ENCODE data around the gene FGF12.

GRCh38 chr3:192434186-192434585, 293.2 kb downstream of the FGF12 start:
- TF ChIP-seq FOXM1 (IDR thresholded peaks at IDR 0.05; ENCODE audit: borderline replicate concordance) (no peak), LEF1 (IDR thresholded peaks at IDR 0.05; ENCODE audit: borderline replicate concordance) (no peak), BHLHE40 (IDR thresholded peaks at IDR 0.05; ENCODE audit: borderline replicate concordance) (no peak), ZNF384 (IDR thresholded peaks at IDR 0.05) (no peak), NFRKB (IDR thresholded peaks at IDR 0.05) (no peak)
